Activated gamma-delta T cell (primary cell): ENCODE data around the gene CFHR1.

Source experiments
- DNase-seq: peaks from one replicate; lab custom pipeline; 2025; lab: John Stamatoyannopoulos, UW

CFHR1 gene

DNA sequence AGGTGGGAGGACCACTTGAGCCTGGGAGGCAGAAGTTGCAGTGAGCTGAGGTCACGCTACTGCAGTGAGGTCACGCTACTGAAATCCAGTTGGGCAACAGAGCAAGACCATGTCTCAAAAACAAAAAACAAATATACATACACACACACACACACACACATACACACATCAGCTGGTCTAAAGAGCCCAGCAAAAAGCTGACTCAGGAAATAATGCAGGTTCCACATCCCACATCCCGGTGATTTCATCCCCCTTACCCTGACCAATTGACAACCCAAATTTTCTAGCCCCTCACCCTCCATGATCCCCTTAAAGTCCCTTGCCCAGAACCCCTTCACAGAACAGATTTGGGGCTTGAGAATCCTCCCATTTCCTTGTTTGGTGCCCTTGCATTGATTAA lies 56.4 kb downstream of the CFHR1 start:
- DNase-seq, result no peak

DNA sequence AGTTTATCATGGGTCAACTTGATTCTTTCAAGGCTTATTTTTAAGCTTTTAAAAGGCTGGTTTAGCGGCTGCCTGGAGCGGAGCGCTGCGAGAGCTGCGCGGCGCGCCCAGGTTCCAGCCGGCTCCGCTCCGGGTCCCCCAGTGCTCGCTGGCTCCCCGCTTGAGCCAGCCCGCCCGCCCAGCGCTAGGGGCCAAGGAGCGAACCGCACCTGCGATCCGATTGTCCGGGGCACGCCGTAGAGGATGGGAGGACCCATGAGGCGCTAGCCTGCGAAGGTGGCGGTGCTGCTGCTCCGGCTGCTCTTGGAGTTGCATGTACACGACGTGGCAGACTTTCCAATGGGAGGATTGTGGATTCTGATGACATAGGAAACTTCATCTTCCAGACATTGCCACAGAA lies 58.4 kb downstream of the CFHR1 start:
- DNase-seq, result no peak
